Activated CD4-positive, alpha-beta memory T cell treated with anti-CD3 and anti-CD28 coated beads for 36 hours (primary cell): Measurements from ENCODE around the gene SLC23A2. TPM values are rescaled to one million over a fixed set of nuclear protein-coding genes. Genes with fewer than 3 reads are reported as not detected.
A peak's percentile ranks its signal among the peaks of the same experiment; 100 is the strongest.

Source experiments
- CTCF ChIA-PET: fragments of 350-600 bp; sonication (Branson Sonifier 250); formaldehyde crosslinking; loops from one replicate; lab custom pipeline; 2021; ENCODE audit warnings: antibody characterized with exemption, inconsistent platforms; lab: Charles Lee
- POLR2A ChIA-PET: fragments of 350-600 bp; sonication (Branson Sonifier 250); formaldehyde crosslinking; loops from one replicate; lab custom pipeline; 2021; ENCODE audit warnings: antibody characterized with exemption; lab: Charles Lee
- DNase-seq: peaks from one replicate; pipeline ENCODE4 v3.0.0-alpha.2; 2020
- H3K27ac Mint-ChIP-seq: one replicate; pipeline ENCODE4 v1.8.0; 2021; ENCODE audit warnings: mixed read lengths
- H3K27me3 Mint-ChIP-seq: one replicate; pipeline ENCODE4 v1.8.0; 2021; ENCODE audit warnings: mixed read lengths
- H3K36me3 Mint-ChIP-seq: one replicate; pipeline ENCODE4 v1.8.0; 2021; ENCODE audit warnings: mixed read lengths
- H3K4me1 Mint-ChIP-seq: one replicate; pipeline ENCODE4 v1.8.0; 2021; ENCODE audit warnings: low read depth, mixed read lengths
- H3K4me3 Mint-ChIP-seq: one replicate; pipeline ENCODE4 v1.8.0; 2021; ENCODE audit warnings: mild to moderate bottlenecking, mixed read lengths
- H3K9me3 Mint-ChIP-seq: one replicate; pipeline ENCODE4 v1.8.0; 2021; ENCODE audit warnings: mixed read lengths
- intact Hi-C: fragments of 100-400 bp; cut with micrococcal nuclease; formaldehyde crosslinking; loops from one replicate; pipeline ENCODE4 v1.15.1; 2023
- total RNA-seq, 2 experiments: library from RNA; stranded (reverse); gene quantifications; one replicate each; pipeline ENCODE4 v1.2.3, GENCODE V29; 2021

SLC23A2 gene
- total RNA-seq, 2 experiments from 2014 or later: 14.0 to 14.9 TPM

- H3K4me3 Mint-ChIP-seq: peak overlapping the region; percentile 90
- ChIA-PET CTCF (no interaction called here), POLR2A (no interaction called here)
- peaks cover 2% of the 10 kb centered on the region for H3K36me3 Mint-ChIP-seq
- intact Hi-C loops: loop anchor here (5.0 kb wide), 1 partner anchor 190 kb away; no protein-coding TSS in a partner anchor
- H3K27me3 Mint-ChIP-seq: no peaks in the 10 kb centered on the region
- H3K4me1 Mint-ChIP-seq: peaks cover 29% of the 10 kb centered on the region
- peak overlapping the region; percentile 69 for H3K27ac Mint-ChIP-seq
- DNase-seq: peak; percentile 11
- no peaks in the 10 kb centered on the region for H3K9me3 Mint-ChIP-seq
Measured at GRCh38 chr20:5002077-5002413, 735 bp upstream of the SLC23A2 start.

- H3K27me3 Mint-ChIP-seq: no peaks in the 10 kb centered on the region
- peaks cover 33% of the 10 kb centered on the region for H3K4me1 Mint-ChIP-seq
- intact Hi-C loops: loop anchor here (2.0 to 5.0 kb wide), 2 partner anchors 78 to 188 kb away; no protein-coding TSS in a partner anchor
- H3K4me3 Mint-ChIP-seq: peak overlapping the region; percentile 83
- ChIA-PET CTCF (interaction anchor here (1.0 to 3.9 kb wide), 4 partner anchors 9 to 100 kb away, joined by 3 to 27 read pairs (median 8); no protein-coding TSS in a partner anchor), POLR2A (interaction anchor here (0.6 kb wide), 1 partner anchor 42 kb away, joined by 3 read pairs; no protein-coding TSS in a partner anchor)
- no peak overlapping the region for H3K27ac Mint-ChIP-seq
- DNase-seq: peak; percentile 43
- H3K9me3 Mint-ChIP-seq: no peaks in the 10 kb centered on the region
- peaks cover 2% of the 10 kb centered on the region for H3K36me3 Mint-ChIP-seq
Measured at GRCh38 chr20:5000263-5001173, 792 bp downstream of the SLC23A2 start.

- no peaks in the 10 kb centered on the region for H3K27me3 Mint-ChIP-seq
- no peaks in the 10 kb centered on the region for H3K9me3 Mint-ChIP-seq
- no peak for DNase-seq
- intact Hi-C loops: loop anchor here (2.0 to 5.0 kb wide), 2 partner anchors 79 to 187 kb away; no protein-coding TSS in a partner anchor
- peak overlapping the region; percentile 83 for H3K4me3 Mint-ChIP-seq
- H3K27ac Mint-ChIP-seq: no peak overlapping the region
- ChIA-PET CTCF (interaction anchor here (1.0 to 3.9 kb wide), 4 partner anchors 9 to 100 kb away, joined by 3 to 27 read pairs (median 8); no protein-coding TSS in a partner anchor), POLR2A (interaction anchor here (0.6 kb wide), 1 partner anchor 42 kb away, joined by 3 read pairs; no protein-coding TSS in a partner anchor)
- H3K4me1 Mint-ChIP-seq: peaks cover 33% of the 10 kb centered on the region
- H3K36me3 Mint-ChIP-seq: peaks cover 2% of the 10 kb centered on the region
Measured at GRCh38 chr20:4999788-5000187, 1.5 kb downstream of the SLC23A2 start.

GRCh38 chr20:4998160-4998651, 3.1 kb downstream of the SLC23A2 start:
- peaks cover 36% of the 10 kb centered on the region for H3K4me1 Mint-ChIP-seq
- H3K27me3 Mint-ChIP-seq: no peaks in the 10 kb centered on the region
- no peak overlapping the region for H3K27ac Mint-ChIP-seq
- H3K4me3 Mint-ChIP-seq: no peak overlapping the region
- H3K9me3 Mint-ChIP-seq: no peaks in the 10 kb centered on the region
- CTCF ChIA-PET: interaction anchor here (0.6 to 3.9 kb wide), 5 partner anchors 27 to 128 kb away, joined by 3 to 27 read pairs (median 4); partner anchors contain the start of gene CDS2
- POLR2A ChIA-PET: no interaction called here
- peaks cover 2% of the 10 kb centered on the region for H3K36me3 Mint-ChIP-seq
- intact Hi-C loops: no loop called here
- DNase-seq: no peak

- H3K4me3 Mint-ChIP-seq: no peak overlapping the region
- CTCF ChIA-PET: no interaction called here
- H3K36me3 Mint-ChIP-seq: peaks cover 2% of the 10 kb centered on the region
- POLR2A ChIA-PET: no interaction called here
- no peaks in the 10 kb centered on the region for H3K27me3 Mint-ChIP-seq
- intact Hi-C loops: no loop called here
- no peak for DNase-seq
- no peaks in the 10 kb centered on the region for H3K9me3 Mint-ChIP-seq
- H3K4me1 Mint-ChIP-seq: peaks cover 36% of the 10 kb centered on the region
- no peak overlapping the region for H3K27ac Mint-ChIP-seq
Measured at GRCh38 chr20:4997222-4997621, 4.1 kb downstream of the SLC23A2 start.

- intact Hi-C loops: no loop called here
- ChIA-PET CTCF (no interaction called here), POLR2A (no interaction called here)
- Mint-ChIP-seq H3K4me1 (peaks cover 34% of the 10 kb centered on the region), H3K27ac (peak overlapping the region; percentile 20), H3K9me3 (no peaks in the 10 kb centered on the region), H3K4me3 (no peak overlapping the region), H3K36me3 (peaks cover under 1% of the 10 kb centered on the region), H3K27me3 (no peaks in the 10 kb centered on the region)
- DNase-seq: peak; percentile 55
Measured at GRCh38 chr20:4989570-4989969, 11.7 kb downstream of the SLC23A2 start.

- Mint-ChIP-seq H3K36me3 (peaks cover 2% of the 10 kb centered on the region), H3K4me1 (peaks cover 31% of the 10 kb centered on the region), H3K27me3 (no peaks in the 10 kb centered on the region), H3K27ac (no peak overlapping the region), H3K4me3 (no peak overlapping the region), H3K9me3 (no peaks in the 10 kb centered on the region)
- intact Hi-C loops: no loop called here
- POLR2A ChIA-PET: interaction anchor here (0.7 kb wide), 1 partner anchor 8 kb away, joined by 3 read pairs; no protein-coding TSS in a partner anchor
- DNase-seq: no peak
- CTCF ChIA-PET: interaction anchor here (0.7 kb wide), 1 partner anchor 71 kb away, joined by 3 read pairs; no protein-coding TSS in a partner anchor
Measured at GRCh38 chr20:4987130-4987529, 14.2 kb downstream of the SLC23A2 start.

- no peak overlapping the region for H3K27ac Mint-ChIP-seq
- peaks cover 2% of the 10 kb centered on the region for H3K36me3 Mint-ChIP-seq
- CTCF ChIA-PET: no interaction called here
- no peaks in the 10 kb centered on the region for H3K27me3 Mint-ChIP-seq
- H3K4me1 Mint-ChIP-seq: peaks cover 32% of the 10 kb centered on the region
- DNase-seq: no peak
- intact Hi-C loops: no loop called here
- H3K4me3 Mint-ChIP-seq: no peak overlapping the region
- no peaks in the 10 kb centered on the region for H3K9me3 Mint-ChIP-seq
- POLR2A ChIA-PET: no interaction called here
Measured at GRCh38 chr20:4985658-4986057, 15.7 kb downstream of the SLC23A2 start.

GRCh38 chr20:4982281-4982680, 19.0 kb downstream of the SLC23A2 start:
- H3K36me3 Mint-ChIP-seq: peaks cover 2% of the 10 kb centered on the region
- H3K9me3 Mint-ChIP-seq: no peaks in the 10 kb centered on the region
- H3K4me3 Mint-ChIP-seq: no peak overlapping the region
- no peaks in the 10 kb centered on the region for H3K27me3 Mint-ChIP-seq
- no peak overlapping the region for H3K27ac Mint-ChIP-seq
- H3K4me1 Mint-ChIP-seq: peaks cover 23% of the 10 kb centered on the region
- ChIA-PET CTCF (no interaction called here), POLR2A (no interaction called here)
- DNase-seq: no peak
- intact Hi-C loops: no loop called here

GRCh38 chr20:4979841-4980410, 21.4 kb downstream of the SLC23A2 start:
- H3K4me1 Mint-ChIP-seq: peaks cover 6% of the 10 kb centered on the region
- H3K27ac Mint-ChIP-seq: no peak overlapping the region
- DNase-seq: no peak
- H3K27me3 Mint-ChIP-seq: no peaks in the 10 kb centered on the region
- ChIA-PET CTCF (no interaction called here), POLR2A (no interaction called here)
- intact Hi-C loops: no loop called here
- H3K36me3 Mint-ChIP-seq: peaks cover 2% of the 10 kb centered on the region
- no peak overlapping the region for H3K4me3 Mint-ChIP-seq
- no peaks in the 10 kb centered on the region for H3K9me3 Mint-ChIP-seq

- no peak for DNase-seq
- Mint-ChIP-seq H3K27ac (no peak overlapping the region), H3K36me3 (no peaks in the 10 kb centered on the region), H3K27me3 (no peaks in the 10 kb centered on the region), H3K4me3 (no peak overlapping the region), H3K4me1 (peaks cover 16% of the 10 kb centered on the region), H3K9me3 (no peaks in the 10 kb centered on the region)
- intact Hi-C loops: no loop called here
- CTCF ChIA-PET: interaction anchor here (1.5 to 1.6 kb wide), 2 partner anchors 23 to 27 kb away, joined by 3 to 5 read pairs; no protein-coding TSS in a partner anchor
- POLR2A ChIA-PET: no interaction called here
Measured at GRCh38 chr20:4978050-4978918, 23.0 kb downstream of the SLC23A2 start.
